GM12878 (cell line): ENCODE measurements around the gene CCDC80. TPM values are rescaled to one million over a fixed set of nuclear protein-coding genes. Genes with fewer than 3 reads are reported as not detected.
A peak's percentile ranks its signal among the peaks of the same experiment; 100 is the strongest.

ENCODE experiments used
- ATAC-seq: fragments of 200-7000 bp; cut with Tn5 transposase; 3 replicates; pipeline ENCODE4 v1.9.1; 2020; ENCODE audit warnings: mild to moderate bottlenecking, moderate library complexity
- BruUV-seq: library from RNA; stranded (reverse); fragments of 400-500 nt; replicated peaks from 2 replicates; lab custom pipeline; 2021; lab: Mats Ljungman, UMichigan
- CTCF ChIA-PET: fragments of 300-600 bp; sonication (Branson Sonifier 250); formaldehyde crosslinking; extraction: SDS; loops from one replicate; lab custom pipeline; 2021; ENCODE audit warnings: inconsistent platforms; lab: Yijun Ruan, JAX
- POLR2A ChIA-PET: fragments of 350-600 bp; formaldehyde crosslinking; extraction: SDS; loops from one replicate; lab custom pipeline; 2021; ENCODE audit warnings: inconsistent platforms; lab: Charles Lee
- RAD21 ChIA-PET: fragments of 300-600 bp; sonication (Branson Sonifier 250); formaldehyde crosslinking; loops from one replicate; lab custom pipeline; 2023; ENCODE audit warnings: antibody characterized with exemption; ENCODE audit not compliant: unreplicated experiment; lab: Charles Lee
- SMC1A ChIA-PET: fragments of 300-600 bp; sonication (Branson Sonifier 250); formaldehyde crosslinking; loops from one replicate; lab custom pipeline; 2023; ENCODE audit not compliant: unreplicated experiment, uncharacterized antibody; lab: Charles Lee
- DNase-seq: peaks from one replicate; pipeline ENCODE4 v3.0.0-alpha.2; 2011; ENCODE audit warnings: low read depth, low spot score
- FAIRE-seq: peaks from 3 replicates; lab custom pipeline; 2011; peaks lifted over from hg19 to GRCh38; lab: Jason Lieb, UNC
- H2AFZ ChIP-seq: 2 replicates; pipeline ENCODE4 v1.6.0; 2011; ENCODE audit warnings: low read depth, low read length, control low read depth; ENCODE audit not compliant: control insufficient read depth
- H3K27ac ChIP-seq: 2 replicates; pipeline ENCODE4 v1.5.1; 2011; ENCODE audit warnings: control low read depth; ENCODE audit not compliant: control insufficient read depth, insufficient read depth
- H3K27me3 ChIP-seq, 2 experiments: replicated peaks in 1 of 2; 2 replicates each; pipeline versions ENCODE4 v1.6.0 to v1.6.1; 2011; ENCODE audit warnings: low read length in 1 of 2; ENCODE audit not compliant: control insufficient read depth in 2 of 2, insufficient read depth in 2 of 2
- H3K36me3 ChIP-seq, 2 experiments: 2 replicates each; pipeline ENCODE4 v1.5.1; 2011; ENCODE audit warnings: low read length in 1 of 2; ENCODE audit not compliant: control insufficient read depth in 2 of 2, insufficient read depth in 2 of 2
- H3K4me1 ChIP-seq: 2 replicates; pipeline ENCODE4 v1.6.1; 2011; ENCODE audit warnings: mild to moderate bottlenecking, low read length, moderate library complexity, mixed read lengths; ENCODE audit not compliant: control insufficient read depth, insufficient read depth
- H3K4me2 ChIP-seq: 2 replicates; pipeline ENCODE4 v1.6.0; 2011; ENCODE audit warnings: control low read depth; ENCODE audit not compliant: control insufficient read depth, insufficient read depth
- H3K4me3 ChIP-seq: fragments of 200-600 bp; sonication (generic); 2 replicates; pipeline ENCODE4 v1.5.1; 2016
- H3K79me2 ChIP-seq: 2 replicates; pipeline ENCODE4 v1.6.0; 2011; ENCODE audit warnings: low read length; ENCODE audit not compliant: control insufficient read depth, insufficient read depth
- H3K9ac ChIP-seq: 2 replicates; pipeline ENCODE4 v1.8.0; 2011; ENCODE audit warnings: low read length, control low read depth, mixed read lengths; ENCODE audit not compliant: control insufficient read depth, insufficient read depth
- H3K9me3 ChIP-seq: replicated peaks from 3 replicates; pipeline ENCODE4 v1.5.1; 2011; ENCODE audit warnings: mild to moderate bottlenecking, low read length; ENCODE audit not compliant: control insufficient read depth, insufficient read depth
- H4K20me1 ChIP-seq: 2 replicates; pipeline ENCODE4 v1.6.0; 2011; ENCODE audit not compliant: control insufficient read depth, insufficient read depth
- BCLAF1 ChIP-seq: fragments of 450-650 bp; IDR thresholded peaks from 2 replicates; pipeline ENCODE4 v1.6.1; 2017; ENCODE audit warnings: antibody characterized with exemption, mild to moderate bottlenecking, moderate library complexity
- BRCA1 ChIP-seq: IDR thresholded peaks from 2 replicates; pipeline ENCODE4 v1.6.1; 2011; ENCODE audit warnings: low read depth, low read length, improper control_type of control experiment
- CUX1 ChIP-seq: IDR thresholded peaks from 2 replicates; pipeline ENCODE4 v1.6.1; 2012; ENCODE audit warnings: improper control_type of control experiment, low read depth, low read length; ENCODE audit not compliant: insufficient replicate concordance
- MAX ChIP-seq: IDR thresholded peaks from 2 replicates; pipeline ENCODE4 v1.6.1; 2012; ENCODE audit warnings: low read depth, low read length, improper control_type of control experiment
- PAX5 ChIP-seq: IDR thresholded peaks from 2 replicates; pipeline ENCODE4 v1.6.1; 2011; ENCODE audit warnings: low read depth, low read length, borderline replicate concordance
- PKNOX1 ChIP-seq: fragments of 450-650 bp; IDR thresholded peaks from 2 replicates; pipeline ENCODE4 v1.6.1; 2016; ENCODE audit warnings: mild to moderate bottlenecking
- SMAD1 ChIP-seq: fragments of 450-650 bp; IDR thresholded peaks from 2 replicates; pipeline ENCODE4 v1.6.1; 2018; ENCODE audit warnings: mild to moderate bottlenecking, low read depth; ENCODE audit not compliant: partially characterized antibody
- TBL1XR1 ChIP-seq: IDR thresholded peaks from 2 replicates; pipeline ENCODE4 v1.6.1; 2012; ENCODE audit warnings: low read depth, low read length, improper control_type of control experiment
- ZNF384 ChIP-seq: IDR thresholded peaks from 2 replicates; pipeline ENCODE4 v1.6.1; 2012; ENCODE audit warnings: low read depth, mild to moderate bottlenecking, low read length, improper control_type of control experiment, borderline replicate concordance
- WGBS: methylation state at CpG from one replicate; pipeline ENCODE4 v1.1.6; 2016; ENCODE audit warnings: low lambda C conversion rate; ENCODE audit not compliant: insufficient replicate concordance, insufficient coverage; ENCODE audit errors: missing lambda C conversion rate; 5-methylcytosine and 5-hydroxymethylcytosine counted together
- in situ Hi-C: fragments of 300-500 bp; cut with MboI; formaldehyde crosslinking; loops from 9 replicates; pipeline ENCODE4 v1.14.3; 2018; ENCODE audit warnings: mixed read lengths
- intact Hi-C: fragments of 100-400 bp; cut with micrococcal nuclease; formaldehyde crosslinking; loops from one replicate; pipeline ENCODE4 v1.14.2; 2022; ENCODE audit not compliant: unreplicated experiment
- polyA plus RNA-seq, 11 experiments: library from polyadenylated mRNA; depleted of rRNA in 4 of 11; unstranded in 6 of 11; stranded (reverse) in 5 of 11; fragments of >200 nt; fragmentation: Nextera tagmentation in 4 of 11; fragmentation: Illumina TruSeq in 1 of 11; extraction: Ambion mirVana in 4 of 11; extraction: Trizol in 1 of 11; gene quantifications; 1 replicate in 1 of 11; 2 replicates in 10 of 11; pipeline versions ENCODE4 v1.2.1 to v1.2.3, GENCODE V29; 2011 to 2016; ENCODE audit warnings: inconsistent platforms in 2 of 11, missing spikeins in 2 of 11, low read depth in 1 of 11
- total RNA-seq, 4 experiments: library from RNA; depleted of rRNA in 3 of 4; stranded (reverse); fragments of >200 nt in 3 of 4; fragmentation: Illumina TruSeq in 1 of 4; extraction: Trizol in 1 of 4; gene quantifications; 2 replicates each; pipeline versions ENCODE4 v1.2.1 to v1.2.3, GENCODE V29; 2013 to 2021

Gene CCDC80
- total and polyA plus RNA-seq, 10 of the 15 experiments (the other 5 are each of a cell fraction or from before 2014, with no cell fraction given) = 0.01 to 0.59 (median 0.21) TPM; not detected in 5

GRCh38 chr3:112594856-112595255 is 46.1 kb downstream of the CCDC80 start:
- no TSS peak for BruUV-seq
- Histone ChIP-seq H3K4me3 (no peak overlapping the region), H3K9me3 (no peaks in the 10 kb centered on the region; the same call in 2 of the 3 replicates), H2AFZ (no peak overlapping the region), H3K79me2 (no peaks in the 10 kb centered on the region), H3K27ac (no peak overlapping the region), H4K20me1 (no peaks in the 10 kb centered on the region), H3K9ac (no peak overlapping the region), H3K36me3 (no peaks in the 10 kb centered on the region), H3K4me2 (no peak overlapping the region), H3K4me1 (no peaks in the 10 kb centered on the region), H3K27me3 (no peaks in the 10 kb centered on the region)
- DNase-seq = no peak
- no peak for ATAC-seq
- peak; percentile 56 for FAIRE-seq
- RAD21 ChIA-PET = no interaction called here
- in situ Hi-C loops = no loop called here
- intact Hi-C loops = no loop called here
- SMC1A ChIA-PET = interaction anchor here (0.9 kb wide), 1 partner anchor 182 kb away, joined by 3 read pairs; no protein-coding TSS in a partner anchor
- POLR2A ChIA-PET = no interaction called here
- 98% methylated on average over 2 of the region's 2 CpGs for whole genome bisulfite sequencing
- CTCF ChIA-PET = interaction anchor here (0.9 to 5.3 kb wide), 2 partner anchors 12 to 470 kb away, joined by 3 to 23 read pairs; no protein-coding TSS in a partner anchor
- TF ChIP-seq BCLAF1 (no peak), ZNF384 (no peak), SMAD1 (no peak), MAX (no peak), TBL1XR1 (no peak), BRCA1 (no peak), CUX1 (no peak), PKNOX1 (no peak), PAX5 (no peak)
